Tibial nerve (tissue), 4 donors: ENCODE measurements around the gene SLC4A9.

Source experiments
- CTCF ChIP-seq, 5 experiments: fragments of 200-600 bp in 3 of 5; fragments of 450-650 bp in 2 of 5; sonication (generic) in 3 of 5; IDR thresholded peaks; one replicate each; pipeline ENCODE4 v1.5.1; 2016 to 2019; ENCODE audit warnings: antibody characterized with exemption in 5 of 5, mild to moderate bottlenecking in 3 of 5, moderate library complexity in 2 of 5
- EP300 ChIP-seq, 2 donors: sonication (generic); formaldehyde crosslinking; IDR thresholded peaks; one replicate each; pipeline ENCODE4 v1.6.1; 2017; ENCODE audit warnings: antibody characterized with exemption in 2 of 2, mild to moderate bottlenecking in 1 of 2
- POLR2A ChIP-seq, 2 donors: fragments of 450-650 bp; IDR thresholded peaks; one replicate each; pipeline ENCODE4 v1.6.1; 2017; ENCODE audit warnings: antibody characterized with exemption in 2 of 2, mild to moderate bottlenecking in 2 of 2, moderate library complexity in 2 of 2

- TF ChIP-seq CTCF (IDR thresholded peaks at IDR 0.05) (no peak), EP300 (IDR thresholded peaks at IDR 0.05) (no peak), POLR2A (IDR thresholded peaks at IDR 0.05) (no peak)
These were observed 31.8 kb upstream of the SLC4A9 start for GRCh38 chr5:140328036-140328764.
